ENCODE results near the gene LRRC36.

Gene LRRC36

GRCh38 chr16:67394155-67395104, 67.8 kb downstream of the LRRC36 start:
- TF ChIP-seq, protein P1, sequence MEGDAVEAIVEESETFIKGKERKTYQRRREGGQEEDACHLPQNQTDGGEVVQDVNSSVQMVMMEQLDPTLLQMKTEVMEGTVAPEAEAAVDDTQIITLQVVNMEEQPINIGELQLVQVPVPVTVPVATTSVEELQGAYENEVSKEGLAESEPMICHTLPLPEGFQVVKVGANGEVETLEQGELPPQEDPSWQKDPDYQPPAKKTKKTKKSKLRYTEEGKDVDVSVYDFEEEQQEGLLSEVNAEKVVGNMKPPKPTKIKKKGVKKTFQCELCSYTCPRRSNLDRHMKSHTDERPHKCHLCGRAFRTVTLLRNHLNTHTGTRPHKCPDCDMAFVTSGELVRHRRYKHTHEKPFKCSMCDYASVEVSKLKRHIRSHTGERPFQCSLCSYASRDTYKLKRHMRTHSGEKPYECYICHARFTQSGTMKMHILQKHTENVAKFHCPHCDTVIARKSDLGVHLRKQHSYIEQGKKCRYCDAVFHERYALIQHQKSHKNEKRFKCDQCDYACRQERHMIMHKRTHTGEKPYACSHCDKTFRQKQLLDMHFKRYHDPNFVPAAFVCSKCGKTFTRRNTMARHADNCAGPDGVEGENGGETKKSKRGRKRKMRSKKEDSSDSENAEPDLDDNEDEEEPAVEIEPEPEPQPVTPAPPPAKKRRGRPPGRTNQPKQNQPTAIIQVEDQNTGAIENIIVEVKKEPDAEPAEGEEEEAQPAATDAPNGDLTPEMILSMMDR (IDR thresholded peaks at IDR 0.05; ENCODE audit: control insufficient read depth, extremely low read depth, insufficient read depth) = no peak
- no peak overlapping the region for H3K4me3 ChIP-seq (ENCODE audit: low read depth, low read length)
- DNase-seq (ENCODE audit: low read depth) = no peak

- TF ChIP-seq, protein P1 (IDR thresholded peaks at IDR 0.05; ENCODE audit: control insufficient read depth, extremely low read depth, insufficient read depth) = no peak
- H3K4me3 ChIP-seq (ENCODE audit: low read depth, low read length) = no peak overlapping the region
- no peak for DNase-seq (ENCODE audit: low read depth)
These were observed 68.5 kb downstream of the LRRC36 start for GRCh38 chr16:67395105-67395457.

- no peak for DNase-seq (ENCODE audit: low read depth)
- TF ChIP-seq, protein P1 (IDR thresholded peaks at IDR 0.05; ENCODE audit: control insufficient read depth, extremely low read depth, insufficient read depth) = no peak
- H3K4me3 ChIP-seq (ENCODE audit: low read depth, low read length) = no peak overlapping the region
These were observed 69.0 kb downstream of the LRRC36 start for GRCh38 chr16:67395458-67396158.

GRCh38 chr16:67396159-67397035, 69.8 kb downstream of the LRRC36 start:
- DNase-seq (ENCODE audit: low read depth) = no peak
- H3K4me3 ChIP-seq (ENCODE audit: low read depth, low read length) = no peak overlapping the region
- TF ChIP-seq, protein P1 (IDR thresholded peaks at IDR 0.05; ENCODE audit: control insufficient read depth, extremely low read depth, insufficient read depth) = no peak

DNA sequence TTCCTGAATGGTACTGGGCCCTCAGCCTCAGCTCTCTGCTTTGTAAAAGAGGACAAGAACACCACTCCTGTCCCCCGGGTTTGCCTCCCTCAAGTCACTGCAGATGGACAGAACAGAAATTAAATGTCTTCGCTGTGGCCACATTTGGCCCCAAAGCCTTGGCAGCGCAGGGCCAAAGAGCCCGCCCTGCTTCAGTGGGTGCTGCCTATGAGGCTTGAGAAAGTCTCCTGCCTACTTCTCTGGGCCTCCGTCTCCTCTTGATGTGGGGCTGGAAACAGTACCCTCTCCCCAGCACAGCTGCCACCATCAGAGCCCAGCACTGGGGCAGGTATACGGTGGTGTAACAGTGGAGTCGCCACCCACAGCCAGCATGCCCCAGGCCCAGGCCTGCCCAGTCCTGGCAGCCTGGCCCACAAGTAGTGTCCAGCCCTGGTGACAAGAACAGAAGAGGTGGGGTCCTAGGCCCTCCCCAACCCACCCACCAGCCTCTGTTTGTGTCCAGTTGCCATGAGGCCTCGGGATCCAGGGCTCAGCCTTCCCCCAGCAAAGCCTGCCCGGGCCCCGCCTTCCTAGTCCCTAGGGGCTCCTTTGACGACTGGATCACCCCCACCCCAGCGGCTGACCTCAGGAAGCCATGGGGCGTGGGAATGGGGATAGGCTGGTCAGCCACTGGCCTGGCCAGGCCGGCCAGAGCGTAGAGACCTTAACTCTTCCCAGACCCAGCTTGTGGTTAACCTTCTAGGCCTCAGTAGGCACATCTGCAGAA, 70.6 kb downstream of the LRRC36 start:
- TF ChIP-seq, protein P1 (IDR thresholded peaks at IDR 0.05; ENCODE audit: control insufficient read depth, extremely low read depth, insufficient read depth) = no peak
- H3K4me3 ChIP-seq (ENCODE audit: low read depth, low read length) = no peak overlapping the region
- no peak for DNase-seq (ENCODE audit: low read depth)
